Activated naive CD8-positive, alpha-beta T cell treated with anti-CD3 and anti-CD28 coated beads for 36 hours (primary cell): ENCODE results near the gene PTBP1. TPM values are rescaled to one million over a fixed set of nuclear protein-coding genes. Genes with fewer than 3 reads are reported as not detected.
A peak's percentile ranks its signal among the peaks of the same experiment; 100 is the strongest.

Experiments
- DNase-seq: peaks from one replicate; pipeline ENCODE4 v3.0.0; 2021
- H3K27ac Mint-ChIP-seq: one replicate; pipeline ENCODE4 v1.8.0; 2022; ENCODE audit warnings: mild to moderate bottlenecking, moderate library complexity, mixed read lengths
- H3K27me3 Mint-ChIP-seq: one replicate; pipeline ENCODE4 v1.8.0; 2022; ENCODE audit warnings: mild to moderate bottlenecking, mixed read lengths
- H3K36me3 Mint-ChIP-seq: one replicate; pipeline ENCODE4 v1.8.0; 2021; ENCODE audit warnings: mild to moderate bottlenecking, mixed read lengths
- H3K4me1 Mint-ChIP-seq: one replicate; pipeline ENCODE4 v1.8.0; 2021; ENCODE audit warnings: mixed read lengths
- H3K4me3 Mint-ChIP-seq: one replicate; pipeline ENCODE4 v1.8.0; 2022; ENCODE audit warnings: mild to moderate bottlenecking, moderate library complexity, mixed read lengths
- H3K9me3 Mint-ChIP-seq: one replicate; pipeline ENCODE4 v1.8.0; 2022; ENCODE audit warnings: mixed read lengths
- total RNA-seq, 2 experiments: library from RNA; stranded (reverse); gene quantifications; one replicate each; pipeline ENCODE4 v1.2.3, GENCODE V29; 2021

The PTBP1 gene
- total RNA-seq, 2 experiments from 2014 or later: 799 to 818 TPM

DNA sequence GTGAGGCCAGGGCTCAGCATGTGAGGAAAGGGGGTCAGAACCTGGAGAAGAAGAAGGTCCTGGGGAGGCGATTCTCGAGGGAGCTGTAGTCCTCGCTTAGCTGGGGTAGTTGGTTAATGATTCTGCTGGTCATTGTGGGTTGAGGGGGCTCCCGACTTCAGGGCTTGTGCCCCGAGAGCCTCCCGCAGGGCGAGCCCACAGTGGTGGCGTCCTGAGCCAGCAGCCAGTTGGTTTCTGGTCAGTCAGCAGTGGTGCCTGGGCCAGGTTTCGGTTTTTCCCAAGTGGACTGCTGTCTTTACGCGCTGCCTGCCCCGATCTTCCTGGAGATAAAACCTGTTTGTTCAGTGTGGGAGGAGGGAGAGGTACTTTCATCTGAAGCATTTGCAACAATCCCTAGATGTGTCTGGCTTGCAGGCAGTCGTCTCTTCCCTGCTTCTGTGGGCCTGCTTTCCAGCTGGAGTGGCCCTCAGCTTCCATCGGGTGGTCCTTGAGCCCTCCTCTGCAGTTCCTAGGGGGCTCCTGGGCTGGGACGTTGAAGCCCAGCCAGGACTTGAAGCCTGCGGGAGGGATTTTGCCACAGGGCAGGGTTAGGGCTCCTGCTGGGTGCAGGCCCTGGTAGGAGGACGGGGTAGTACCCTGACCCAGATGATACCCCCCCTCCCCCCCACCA lies 3.2 kb downstream of the PTBP1 start:
- no peaks in the 10 kb centered on the region for H3K9me3 Mint-ChIP-seq
- no peaks in the 10 kb centered on the region for H3K27me3 Mint-ChIP-seq
- peaks cover 50% of the 10 kb centered on the region for H3K36me3 Mint-ChIP-seq
- H3K4me3 Mint-ChIP-seq: peak overlapping the region; percentile 90
- DNase-seq: no peak
- H3K27ac Mint-ChIP-seq: peak overlapping the region; percentile 90
- peaks cover 30% of the 10 kb centered on the region for H3K4me1 Mint-ChIP-seq

DNA sequence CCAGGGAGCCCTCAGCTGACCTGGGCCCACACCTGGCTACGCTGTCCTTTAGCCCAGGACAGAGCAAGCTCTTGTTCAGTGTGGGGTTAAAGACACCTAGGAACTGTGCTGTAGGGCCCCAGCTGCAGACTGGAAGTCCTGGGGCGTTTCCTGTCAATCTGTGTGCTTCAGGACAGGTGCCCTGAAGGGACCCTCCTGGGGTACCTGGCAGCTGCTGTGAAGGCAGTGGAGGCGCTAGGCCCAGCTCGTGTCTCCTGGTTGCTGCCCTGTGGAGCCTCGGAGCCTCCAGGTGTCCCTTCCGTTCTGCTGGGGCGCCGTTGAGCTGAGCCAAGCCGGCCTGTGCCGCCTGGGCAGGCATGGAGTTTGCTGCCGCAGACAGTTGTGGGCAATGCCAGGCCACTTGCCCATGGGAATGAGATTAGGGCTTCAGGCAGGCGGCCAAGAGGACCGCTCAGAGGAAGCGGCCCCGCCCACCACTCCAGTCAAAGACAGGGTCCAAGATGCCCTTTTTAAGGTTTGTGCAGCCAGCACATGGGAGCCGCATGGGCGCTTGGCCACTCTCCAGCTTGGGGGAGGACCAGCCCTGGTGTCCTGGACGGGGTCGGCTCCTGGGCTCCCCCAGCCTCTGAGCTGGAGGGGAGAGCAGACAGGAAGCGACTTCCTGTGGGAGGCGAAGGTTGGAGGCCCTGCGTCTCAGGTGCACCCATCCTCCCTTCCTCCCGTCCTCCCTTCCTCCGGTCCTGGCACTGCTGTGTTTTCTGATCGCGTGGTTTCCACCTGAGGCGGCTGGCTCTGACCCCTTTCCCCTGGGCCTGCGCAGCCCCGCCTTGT lies 4.0 kb downstream of the PTBP1 start:
- Mint-ChIP-seq H3K27ac (peak overlapping the region; percentile 84), H3K4me1 (peaks cover 30% of the 10 kb centered on the region), H3K4me3 (peak overlapping the region; percentile 79), H3K36me3 (peaks cover 50% of the 10 kb centered on the region), H3K9me3 (no peaks in the 10 kb centered on the region), H3K27me3 (no peaks in the 10 kb centered on the region)
- DNase-seq: no peak

DNA sequence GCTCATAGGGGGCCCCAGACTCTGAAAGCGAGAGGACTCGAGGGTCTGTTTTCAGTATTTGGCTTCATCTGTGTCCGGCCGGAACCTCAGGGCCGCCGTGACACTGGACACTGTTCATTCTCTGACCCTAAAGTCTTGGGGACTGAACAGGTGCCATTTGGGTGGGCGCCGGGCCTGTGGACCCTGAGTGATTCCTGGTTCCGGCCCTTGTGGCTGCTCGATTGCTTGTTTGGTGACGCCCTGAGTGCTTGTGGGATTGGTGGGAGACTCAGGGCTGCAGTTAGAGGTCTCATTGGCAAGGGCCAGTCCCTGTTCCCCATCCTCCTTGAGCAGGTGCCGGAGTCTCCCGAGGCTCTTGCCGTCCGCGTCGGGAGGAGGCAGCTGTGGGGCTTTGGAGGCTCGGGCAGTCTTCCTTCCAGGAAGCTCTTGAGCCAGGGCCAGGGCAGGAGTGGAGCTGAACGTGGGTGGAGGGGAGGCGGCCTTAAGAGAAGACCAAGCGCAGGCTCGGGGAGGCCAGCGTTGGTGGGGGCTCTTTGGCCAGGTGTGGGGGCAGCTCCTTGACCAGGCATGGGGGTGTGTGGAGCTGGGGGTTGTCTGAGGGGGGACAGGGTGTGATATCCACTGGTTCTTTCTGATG lies 4.7 kb downstream of the PTBP1 start:
- DNase-seq: no peak
- no peaks in the 10 kb centered on the region for H3K9me3 Mint-ChIP-seq
- peaks cover 28% of the 10 kb centered on the region for H3K4me1 Mint-ChIP-seq
- H3K27me3 Mint-ChIP-seq: no peaks in the 10 kb centered on the region
- H3K36me3 Mint-ChIP-seq: peaks cover 53% of the 10 kb centered on the region
- peak overlapping the region; percentile 84 for H3K27ac Mint-ChIP-seq
- H3K4me3 Mint-ChIP-seq: peak overlapping the region; percentile 79

DNA sequence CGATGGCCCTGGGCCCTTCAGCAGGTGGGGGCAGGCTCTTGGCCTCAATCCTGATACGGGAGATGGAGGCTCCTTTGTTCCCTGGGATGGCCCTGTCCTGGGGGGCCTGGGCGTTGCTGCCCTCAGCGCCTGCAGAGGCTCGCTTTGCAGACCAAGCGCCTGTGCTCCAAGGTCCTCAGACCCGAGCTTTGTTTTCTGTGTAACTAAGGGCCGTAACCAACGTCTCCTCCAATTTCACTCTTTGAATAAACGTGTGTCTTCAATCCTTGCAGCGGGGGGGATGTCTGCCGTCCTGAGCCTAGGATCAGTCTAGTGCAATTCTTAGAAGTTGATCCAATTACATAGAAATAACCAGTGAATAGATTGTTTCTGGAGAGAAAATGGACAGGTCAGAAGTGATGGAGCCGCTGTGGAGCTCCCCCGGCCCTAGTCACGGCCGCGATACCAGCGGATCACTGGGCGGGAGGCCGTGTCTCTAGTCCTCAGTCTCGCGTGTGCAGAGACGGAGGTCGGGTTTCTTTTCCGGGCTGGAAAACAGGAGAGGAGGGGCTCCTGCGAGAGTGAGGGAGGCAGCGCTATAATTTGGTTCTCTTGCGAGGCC lies 5.3 kb downstream of the PTBP1 start:
- H3K4me1 Mint-ChIP-seq: peaks cover 28% of the 10 kb centered on the region
- DNase-seq: no peak
- peaks cover 59% of the 10 kb centered on the region for H3K36me3 Mint-ChIP-seq
- H3K27me3 Mint-ChIP-seq: no peaks in the 10 kb centered on the region
- H3K27ac Mint-ChIP-seq: peak overlapping the region; percentile 78
- no peaks in the 10 kb centered on the region for H3K9me3 Mint-ChIP-seq
- peak overlapping the region; percentile 79 for H3K4me3 Mint-ChIP-seq

DNA sequence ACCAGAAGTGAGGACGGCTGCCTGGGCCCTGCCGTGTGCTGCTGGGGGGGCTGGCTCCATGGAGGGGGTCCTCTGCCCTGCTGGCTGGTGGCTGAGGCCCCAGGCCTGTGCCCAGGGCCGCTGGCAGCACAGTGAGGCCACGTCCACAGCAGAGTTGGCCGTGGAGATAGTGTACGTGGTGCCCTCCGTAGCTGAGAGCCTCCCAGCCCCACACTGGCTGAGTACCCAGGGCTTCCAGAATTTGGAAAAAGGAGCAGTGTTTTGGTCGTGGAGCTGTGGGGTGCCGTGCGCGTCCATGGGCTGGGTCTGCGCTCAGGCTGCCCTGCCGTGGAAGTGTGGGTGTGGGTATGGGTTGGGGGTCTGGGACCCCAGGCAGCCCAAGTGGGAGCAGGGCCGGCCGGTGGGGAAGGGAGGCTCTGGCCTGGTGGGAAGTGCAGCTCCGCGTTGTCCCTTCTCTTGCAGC lies 5.9 kb downstream of the PTBP1 start:
- no peaks in the 10 kb centered on the region for H3K9me3 Mint-ChIP-seq
- peaks cover 64% of the 10 kb centered on the region for H3K36me3 Mint-ChIP-seq
- H3K27ac Mint-ChIP-seq: peak overlapping the region; percentile 63
- H3K4me1 Mint-ChIP-seq: peaks cover 28% of the 10 kb centered on the region
- no peaks in the 10 kb centered on the region for H3K27me3 Mint-ChIP-seq
- H3K4me3 Mint-ChIP-seq: peak overlapping the region; percentile 79
- DNase-seq: no peak

DNA sequence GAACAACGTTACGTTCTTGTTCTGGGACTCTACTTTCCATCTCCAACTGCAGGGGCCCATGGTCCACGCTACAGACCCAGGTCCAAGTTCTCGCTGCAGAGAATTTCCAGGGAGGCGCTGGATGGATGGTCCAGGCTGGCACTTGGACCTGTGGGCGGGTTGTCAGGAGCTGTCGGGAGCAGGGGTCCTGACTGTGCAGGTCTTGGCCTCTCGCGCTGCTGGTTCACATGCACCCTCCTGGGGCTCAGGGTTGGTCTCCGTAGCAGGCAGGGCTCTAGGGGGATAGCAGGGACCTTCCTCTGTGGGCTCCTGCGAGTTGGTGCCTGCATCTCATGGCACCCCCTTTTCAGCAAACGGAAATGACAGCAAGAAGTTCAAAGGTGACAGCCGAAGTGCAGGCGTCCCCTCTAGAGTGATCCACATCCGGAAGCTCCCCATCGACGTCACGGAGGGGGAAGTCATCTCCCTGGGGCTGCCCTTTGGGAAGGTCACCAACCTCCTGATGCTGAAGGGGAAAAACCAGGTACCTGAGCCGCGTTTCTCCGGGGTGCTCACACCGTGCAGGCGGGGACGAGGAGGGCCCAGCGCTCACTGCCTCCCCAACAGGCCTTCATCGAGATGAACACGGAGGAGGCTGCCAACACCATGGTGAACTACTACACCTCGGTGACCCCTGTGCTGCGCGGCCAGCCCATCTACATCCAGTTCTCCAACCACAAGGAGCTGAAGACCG lies 6.6 kb downstream of the PTBP1 start:
- no peak overlapping the region for H3K4me3 Mint-ChIP-seq
- no peak for DNase-seq
- peaks cover 28% of the 10 kb centered on the region for H3K4me1 Mint-ChIP-seq
- H3K36me3 Mint-ChIP-seq: peaks cover 59% of the 10 kb centered on the region
- no peaks in the 10 kb centered on the region for H3K27me3 Mint-ChIP-seq
- H3K9me3 Mint-ChIP-seq: no peaks in the 10 kb centered on the region
- H3K27ac Mint-ChIP-seq: peak overlapping the region; percentile 12

DNA sequence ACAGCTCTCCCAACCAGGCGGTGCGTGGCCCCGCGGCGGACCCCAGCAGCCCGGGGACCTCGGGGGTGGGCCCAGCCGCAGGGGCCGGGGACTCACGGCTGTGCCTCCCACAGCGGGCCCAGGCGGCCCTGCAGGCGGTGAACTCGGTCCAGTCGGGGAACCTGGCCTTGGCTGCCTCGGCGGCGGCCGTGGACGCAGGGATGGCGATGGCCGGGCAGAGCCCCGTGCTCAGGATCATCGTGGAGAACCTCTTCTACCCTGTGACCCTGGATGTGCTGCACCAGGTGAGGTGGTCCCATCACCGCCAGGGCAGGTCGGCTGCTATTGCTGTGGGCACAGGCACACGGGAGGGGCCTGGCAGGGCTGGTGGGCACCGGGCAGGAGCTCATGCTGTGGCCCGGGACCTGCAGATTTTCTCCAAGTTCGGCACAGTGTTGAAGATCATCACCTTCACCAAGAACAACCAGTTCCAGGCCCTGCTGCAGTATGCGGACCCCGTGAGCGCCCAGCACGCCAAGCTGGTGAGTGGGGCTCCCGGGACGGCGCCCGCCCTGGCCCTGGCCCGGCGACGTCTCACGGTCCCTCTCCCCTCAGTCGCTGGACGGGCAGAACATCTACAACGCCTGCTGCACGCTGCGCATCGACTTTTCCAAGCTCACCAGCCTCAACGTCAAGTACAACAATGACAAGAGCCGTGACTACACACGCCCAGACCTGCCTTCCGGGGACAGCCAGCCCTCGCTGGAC lies 7.3 kb downstream of the PTBP1 start:
- no peaks in the 10 kb centered on the region for H3K27me3 Mint-ChIP-seq
- peaks cover 54% of the 10 kb centered on the region for H3K36me3 Mint-ChIP-seq
- no peak for DNase-seq
- H3K9me3 Mint-ChIP-seq: no peaks in the 10 kb centered on the region
- peaks cover 27% of the 10 kb centered on the region for H3K4me1 Mint-ChIP-seq
- no peak overlapping the region for H3K4me3 Mint-ChIP-seq
- no peak overlapping the region for H3K27ac Mint-ChIP-seq

DNA sequence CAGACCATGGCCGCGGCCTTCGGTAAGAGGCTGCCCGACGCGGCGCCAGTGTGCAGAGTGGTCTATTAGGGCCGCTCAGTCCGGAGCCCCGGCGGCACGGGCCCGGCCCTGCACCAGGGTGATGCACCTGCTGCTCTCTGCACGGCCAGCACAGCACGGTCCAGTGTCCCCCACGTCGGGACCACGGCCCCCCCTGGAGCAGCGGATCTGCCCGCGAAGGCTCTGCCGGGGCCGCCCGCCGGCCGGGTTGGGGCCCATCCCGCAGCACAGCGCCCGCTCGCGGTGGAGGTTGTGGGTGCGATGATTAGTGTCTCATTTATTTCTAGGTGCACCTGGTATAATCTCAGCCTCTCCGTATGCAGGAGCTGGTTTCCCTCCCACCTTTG lies 7.9 kb downstream of the PTBP1 start:
- Mint-ChIP-seq H3K4me3 (no peak overlapping the region), H3K36me3 (peaks cover 52% of the 10 kb centered on the region)

DNA sequence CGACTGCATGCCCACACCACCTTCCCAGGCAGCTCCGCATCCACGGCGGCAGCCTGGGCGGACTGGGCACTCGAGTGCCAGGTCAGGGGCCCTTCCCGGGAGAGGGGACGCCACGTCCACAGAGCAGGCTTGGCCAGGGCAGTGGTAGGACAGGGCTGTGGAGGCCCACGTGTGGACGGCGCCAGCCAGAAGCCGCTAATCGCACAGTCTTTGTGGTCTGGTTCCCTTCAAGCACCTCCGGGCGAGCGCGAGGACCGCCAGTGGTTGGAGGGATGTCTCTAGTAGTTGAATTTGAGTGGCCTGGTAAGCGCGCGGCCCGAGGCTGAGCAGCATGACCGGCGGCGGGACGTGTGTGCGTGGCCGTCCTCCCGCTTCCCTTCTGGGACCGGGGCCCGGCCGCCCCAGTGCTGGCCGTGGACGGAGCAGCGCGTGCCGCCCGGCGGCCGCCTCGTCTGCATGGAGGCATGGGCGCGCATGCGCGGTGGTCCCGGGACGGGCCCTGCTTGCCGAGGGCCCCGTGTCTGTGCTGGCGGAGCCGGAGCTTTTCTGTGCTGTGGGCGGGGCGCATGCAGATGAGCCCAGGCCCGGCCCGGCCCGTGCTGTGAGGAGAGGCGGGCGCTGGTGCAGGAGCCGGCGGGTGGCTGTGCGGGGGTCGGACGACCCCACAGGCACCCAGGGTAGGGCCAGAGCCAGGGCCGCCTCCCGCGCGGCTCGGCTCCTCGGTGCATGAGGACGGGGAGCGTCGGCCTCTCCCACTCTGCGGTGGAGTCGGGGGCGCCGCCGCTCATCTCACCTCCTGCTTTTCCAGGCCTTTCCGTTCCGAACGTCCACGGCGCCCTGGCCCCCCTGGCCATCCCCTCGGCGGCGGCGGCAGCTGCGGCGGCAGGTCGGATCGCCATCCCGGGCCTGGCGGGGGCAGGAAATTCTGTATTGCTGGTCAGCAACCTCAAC lies 8.6 kb downstream of the PTBP1 start:
- H3K27ac Mint-ChIP-seq: no peak overlapping the region
- H3K27me3 Mint-ChIP-seq: no peaks in the 10 kb centered on the region
- no peak overlapping the region for H3K4me3 Mint-ChIP-seq
- H3K9me3 Mint-ChIP-seq: no peaks in the 10 kb centered on the region
- peaks cover 16% of the 10 kb centered on the region for H3K4me1 Mint-ChIP-seq
- peaks cover 50% of the 10 kb centered on the region for H3K36me3 Mint-ChIP-seq
- no peak for DNase-seq

More for the DNA sequence above, 7.9 kb downstream of the PTBP1 start:
- Mint-ChIP-seq H3K9me3 (no peaks in the 10 kb centered on the region), H3K27ac (no peak overlapping the region), H3K27me3 (no peaks in the 10 kb centered on the region), H3K4me1 (peaks cover 22% of the 10 kb centered on the region)
- peak; percentile 22 for DNase-seq

DNA sequence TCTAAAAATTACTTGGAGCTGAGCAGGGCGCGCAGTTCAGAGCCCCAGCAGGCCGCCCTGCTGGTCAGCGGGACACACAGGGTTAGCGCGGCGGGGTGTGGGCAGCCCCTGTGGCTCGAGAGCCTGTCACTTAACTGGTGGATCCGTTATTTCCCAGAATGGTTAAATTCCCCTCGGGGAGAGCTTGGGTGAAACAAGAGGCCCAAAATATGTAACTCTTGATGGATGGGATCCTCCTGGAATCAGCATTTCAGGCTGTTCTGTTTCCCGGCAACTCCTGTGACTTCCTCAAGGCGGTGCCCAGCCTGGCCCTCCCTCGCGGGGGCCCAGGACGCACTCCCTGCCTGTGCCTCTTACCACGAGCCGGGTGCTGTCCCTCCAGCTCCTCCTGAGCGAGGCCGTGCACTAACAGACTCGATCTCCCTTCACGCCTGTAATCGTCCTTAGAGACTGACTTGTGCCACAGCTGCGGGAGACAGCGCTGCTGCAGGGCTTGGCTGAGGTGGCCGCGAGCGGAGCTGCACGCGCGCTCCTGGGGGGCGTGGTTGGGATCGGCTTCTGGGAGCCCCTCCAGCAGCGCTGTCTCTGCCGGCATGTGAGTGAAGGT lies 9.7 kb downstream of the PTBP1 start:
- H3K27me3 Mint-ChIP-seq: no peaks in the 10 kb centered on the region
- H3K4me3 Mint-ChIP-seq: no peak overlapping the region
- H3K27ac Mint-ChIP-seq: peak overlapping the region; percentile 26
- H3K36me3 Mint-ChIP-seq: peaks cover 47% of the 10 kb centered on the region
- H3K4me1 Mint-ChIP-seq: peaks cover 9% of the 10 kb centered on the region
- DNase-seq: no peak
- H3K9me3 Mint-ChIP-seq: no peaks in the 10 kb centered on the region

DNA sequence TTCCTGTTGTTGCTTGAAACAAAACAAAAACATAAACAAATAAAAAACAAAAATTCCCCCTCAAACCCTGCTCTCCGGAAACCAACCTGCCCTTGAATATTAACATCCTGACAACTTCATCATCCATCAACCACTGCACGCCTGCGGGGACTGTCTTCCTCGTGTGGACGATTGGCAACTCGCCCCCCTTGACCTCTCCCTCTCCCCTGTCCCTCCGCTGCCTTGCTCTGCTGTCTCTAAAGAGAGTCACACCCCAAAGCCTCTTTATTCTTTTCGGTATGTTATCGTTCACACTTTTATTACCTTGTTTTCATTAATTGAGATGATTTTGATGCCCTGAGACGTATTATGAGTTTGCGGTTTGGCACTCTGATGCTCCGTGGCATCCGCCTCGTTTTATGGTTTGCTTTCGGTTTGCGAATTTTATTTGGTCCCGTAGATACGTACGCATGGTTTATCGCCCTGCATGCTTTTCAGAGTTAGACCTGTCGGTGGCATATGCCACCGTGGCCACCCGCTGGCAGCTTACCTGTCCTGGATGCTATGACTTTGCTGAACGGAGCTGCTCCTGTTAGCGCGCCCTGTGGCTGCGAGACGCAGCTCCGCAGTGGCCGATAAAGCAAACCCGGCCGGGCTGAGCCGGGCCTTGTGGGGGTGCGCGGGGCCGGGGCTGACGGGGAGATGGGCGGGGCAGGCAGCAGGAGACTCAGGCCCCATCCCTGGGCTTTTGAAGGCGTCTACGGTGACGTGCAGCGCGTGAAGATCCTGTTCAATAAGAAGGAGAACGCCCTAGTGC lies 10.6 kb downstream of the PTBP1 start:
- H3K4me3 Mint-ChIP-seq: no peak overlapping the region
- H3K27ac Mint-ChIP-seq: peak overlapping the region; percentile 26
- H3K9me3 Mint-ChIP-seq: no peaks in the 10 kb centered on the region
- H3K27me3 Mint-ChIP-seq: no peaks in the 10 kb centered on the region
- DNase-seq: no peak
- peaks cover 43% of the 10 kb centered on the region for H3K36me3 Mint-ChIP-seq
- peaks cover 3% of the 10 kb centered on the region for H3K4me1 Mint-ChIP-seq

DNA sequence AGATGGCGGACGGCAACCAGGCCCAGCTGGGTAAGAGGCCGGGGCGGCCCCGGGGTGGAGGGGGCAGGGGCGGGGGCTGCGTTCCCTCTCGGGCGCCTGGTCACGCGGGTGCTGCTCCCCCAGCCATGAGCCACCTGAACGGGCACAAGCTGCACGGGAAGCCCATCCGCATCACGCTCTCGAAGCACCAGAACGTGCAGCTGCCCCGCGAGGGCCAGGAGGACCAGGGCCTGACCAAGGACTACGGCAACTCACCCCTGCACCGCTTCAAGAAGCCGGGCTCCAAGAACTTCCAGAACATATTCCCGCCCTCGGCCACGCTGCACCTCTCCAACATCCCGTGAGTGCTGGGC lies 11.1 kb downstream of the PTBP1 start:
- Mint-ChIP-seq H3K4me1 (no peaks in the 10 kb centered on the region), H3K9me3 (no peaks in the 10 kb centered on the region), H3K4me3 (no peak overlapping the region), H3K27ac (no peak overlapping the region), H3K36me3 (peaks cover 43% of the 10 kb centered on the region), H3K27me3 (no peaks in the 10 kb centered on the region)
- no peak for DNase-seq
